ENCODE measurements around the gene EFNA5. TPM values are rescaled to one million over a fixed set of nuclear protein-coding genes. Genes with fewer than 3 reads are reported as not detected.

EFNA5 gene
- total and polyA plus RNA-seq, 10 of the 15 experiments (the other 5 are each of a cell fraction or from before 2014, with no cell fraction given) = 0.19 to 12.6 (median 3.9) TPM

DNA sequence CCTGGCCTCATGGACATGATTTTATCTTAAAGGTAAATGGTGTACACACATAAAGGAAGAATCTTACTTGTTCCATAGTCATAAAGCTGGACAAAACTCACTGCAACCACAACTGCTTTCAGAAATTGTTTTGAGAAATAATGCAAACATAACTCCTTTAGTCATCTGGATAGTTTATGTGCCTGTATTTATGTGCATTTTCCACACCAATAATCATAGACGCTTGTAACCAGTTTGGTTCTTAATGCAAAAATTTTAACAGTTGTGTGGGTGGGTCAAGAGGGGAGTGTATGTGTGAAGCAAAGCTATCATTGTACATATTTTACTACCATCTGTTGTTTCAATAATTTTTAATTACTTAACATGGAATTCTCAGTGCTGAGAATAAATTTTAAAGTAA lies 80.1 kb downstream of the EFNA5 start:
- H3K79me2 ChIP-seq (ENCODE audit: control insufficient read depth, insufficient read depth, low read length) = peaks cover 4% of the 10 kb centered on the region; the same call in 1 of the 2 replicates

More for the DNA sequence above, 80.1 kb downstream of the EFNA5 start:
- Histone ChIP-seq H3K9ac (ENCODE audit: control insufficient read depth, insufficient read depth, low read length) (no peak overlapping the region), H3K36me3 (ENCODE audit: control insufficient read depth in 2 of 2, insufficient read depth in 2 of 2, low read length in 1 of 2) (no peaks in the 10 kb centered on the region), H4K20me1 (ENCODE audit: control insufficient read depth, insufficient read depth) (no peaks in the 10 kb centered on the region), H3K4me3 (no peak overlapping the region), H3K4me2 (ENCODE audit: control insufficient read depth, insufficient read depth) (no peak overlapping the region), H3K9me3 (replicated peaks; ENCODE audit: control insufficient read depth, insufficient read depth, low read length) (no peaks in the 10 kb centered on the region), H3K27me3 (replicated peaks in 1 of 2; ENCODE audit: control insufficient read depth in 2 of 2, insufficient read depth in 2 of 2, low read length in 1 of 2) (no peaks in the 10 kb centered on the region; a peak in 1 of 4 replicates), H2AFZ (ENCODE audit: control insufficient read depth, low read depth, low read length) (no peak overlapping the region), H3K27ac (ENCODE audit: control insufficient read depth, insufficient read depth) (no peak overlapping the region), H3K4me1 (ENCODE audit: control insufficient read depth, insufficient read depth, low read length) (no peaks in the 10 kb centered on the region)
- FAIRE-seq = no peak
- WGBS (ENCODE audit: insufficient coverage, insufficient replicate concordance, low lambda C conversion rate, missing lambda C conversion rate) = 0% methylated on average over 1 of the region's 1 CpG
- BruUV-seq (replicated peaks) = no TSS peak
- in situ Hi-C loops (cut with MboI) = no loop called here
- RAD21 ChIA-PET (ENCODE audit: unreplicated experiment) = interaction anchor here (0.5 to 1.1 kb wide), 5 partner anchors 8 to 81 kb away, joined by 3 to 4 read pairs (median 4); no protein-coding TSS in a partner anchor
- TF ChIP-seq RUNX3 (IDR thresholded peaks at IDR 0.05; ENCODE audit: low read length) = peak; percentile 6; the same call in 1 of the 2 replicates
- TF ChIP-seq, protein P1, sequence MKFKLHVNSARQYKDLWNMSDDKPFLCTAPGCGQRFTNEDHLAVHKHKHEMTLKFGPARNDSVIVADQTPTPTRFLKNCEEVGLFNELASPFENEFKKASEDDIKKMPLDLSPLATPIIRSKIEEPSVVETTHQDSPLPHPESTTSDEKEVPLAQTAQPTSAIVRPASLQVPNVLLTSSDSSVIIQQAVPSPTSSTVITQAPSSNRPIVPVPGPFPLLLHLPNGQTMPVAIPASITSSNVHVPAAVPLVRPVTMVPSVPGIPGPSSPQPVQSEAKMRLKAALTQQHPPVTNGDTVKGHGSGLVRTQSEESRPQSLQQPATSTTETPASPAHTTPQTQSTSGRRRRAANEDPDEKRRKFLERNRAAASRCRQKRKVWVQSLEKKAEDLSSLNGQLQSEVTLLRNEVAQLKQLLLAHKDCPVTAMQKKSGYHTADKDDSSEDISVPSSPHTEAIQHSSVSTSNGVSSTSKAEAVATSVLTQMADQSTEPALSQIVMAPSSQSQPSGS (IDR thresholded peaks at IDR 0.05; ENCODE audit: low read length) = 0 out of 2 replicates have a peak, but pooled peaks have one; percentile 20
- TF ChIP-seq, protein P2, sequence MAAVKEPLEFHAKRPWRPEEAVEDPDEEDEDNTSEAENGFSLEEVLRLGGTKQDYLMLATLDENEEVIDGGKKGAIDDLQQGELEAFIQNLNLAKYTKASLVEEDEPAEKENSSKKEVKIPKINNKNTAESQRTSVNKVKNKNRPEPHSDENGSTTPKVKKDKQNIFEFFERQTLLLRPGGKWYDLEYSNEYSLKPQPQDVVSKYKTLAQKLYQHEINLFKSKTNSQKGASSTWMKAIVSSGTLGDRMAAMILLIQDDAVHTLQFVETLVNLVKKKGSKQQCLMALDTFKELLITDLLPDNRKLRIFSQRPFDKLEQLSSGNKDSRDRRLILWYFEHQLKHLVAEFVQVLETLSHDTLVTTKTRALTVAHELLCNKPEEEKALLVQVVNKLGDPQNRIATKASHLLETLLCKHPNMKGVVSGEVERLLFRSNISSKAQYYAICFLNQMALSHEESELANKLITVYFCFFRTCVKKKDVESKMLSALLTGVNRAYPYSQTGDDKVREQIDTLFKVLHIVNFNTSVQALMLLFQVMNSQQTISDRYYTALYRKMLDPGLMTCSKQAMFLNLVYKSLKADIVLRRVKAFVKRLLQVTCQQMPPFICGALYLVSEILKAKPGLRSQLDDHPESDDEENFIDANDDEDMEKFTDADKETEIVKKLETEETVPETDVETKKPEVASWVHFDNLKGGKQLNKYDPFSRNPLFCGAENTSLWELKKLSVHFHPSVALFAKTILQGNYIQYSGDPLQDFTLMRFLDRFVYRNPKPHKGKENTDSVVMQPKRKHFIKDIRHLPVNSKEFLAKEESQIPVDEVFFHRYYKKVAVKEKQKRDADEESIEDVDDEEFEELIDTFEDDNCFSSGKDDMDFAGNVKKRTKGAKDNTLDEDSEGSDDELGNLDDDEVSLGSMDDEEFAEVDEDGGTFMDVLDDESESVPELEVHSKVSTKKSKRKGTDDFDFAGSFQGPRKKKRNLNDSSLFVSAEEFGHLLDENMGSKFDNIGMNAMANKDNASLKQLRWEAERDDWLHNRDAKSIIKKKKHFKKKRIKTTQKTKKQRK (IDR thresholded peaks at IDR 0.05; ENCODE audit: low read depth, low read length) = no peak
- no peak for TF ChIP-seq MXI1 (IDR thresholded peaks at IDR 0.05; ENCODE audit: low read depth, low read length)
- 0 out of 2 replicates have a peak, but pooled peaks have one; percentile 28 for TF ChIP-seq JUNB (IDR thresholded peaks at IDR 0.05)
- no peak for TF ChIP-seq ESRRA (IDR thresholded peaks at IDR 0.05; ENCODE audit: low read length)
- no peak for TF ChIP-seq TBL1XR1 (IDR thresholded peaks at IDR 0.05; ENCODE audit: low read depth, low read length)
- SMC1A ChIA-PET (ENCODE audit: uncharacterized antibody, unreplicated experiment) = interaction anchor here (0.7 to 1.5 kb wide), 5 partner anchors 13 to 576 kb away, joined by 3 to 6 read pairs (median 5); no protein-coding TSS in a partner anchor
- intact Hi-C loops (cut with micrococcal nuclease; ENCODE audit: unreplicated experiment) = no loop called here
- CTCF ChIA-PET = interaction anchor here (0.8 to 2.3 kb wide), 3 partner anchors 9 to 19 kb away, joined by 4 to 9 read pairs (median 4); no protein-coding TSS in a partner anchor
- no peak for DNase-seq (ENCODE audit: low read depth, low spot score)
- POLR2A ChIA-PET = no interaction called here
- no peak for ATAC-seq
